Thyroid gland (tissue), 4 donors: ENCODE measurements around the gene CHI3L1.

ENCODE experiments used
- POLR2A ChIP-seq, 2 donors: fragments of 450-650 bp; IDR thresholded peaks; one replicate each; pipeline ENCODE4 v1.6.1; 2017; ENCODE audit warnings: antibody characterized with exemption in 2 of 2, mild to moderate bottlenecking in 2 of 2, moderate library complexity in 1 of 2
- TF ChIP-seq, protein P1 (sequence below), 6 experiments: fragments of 200-600 bp in 3 of 6; fragments of 450-650 bp in 3 of 6; sonication (generic) in 3 of 6; IDR thresholded peaks; one replicate each; pipeline ENCODE4 v1.5.1; 2016 to 2019; ENCODE audit warnings: antibody characterized with exemption in 6 of 6, mild to moderate bottlenecking in 2 of 6, inconsistent platforms in 1 of 6, moderate library complexity in 1 of 6

DNA sequence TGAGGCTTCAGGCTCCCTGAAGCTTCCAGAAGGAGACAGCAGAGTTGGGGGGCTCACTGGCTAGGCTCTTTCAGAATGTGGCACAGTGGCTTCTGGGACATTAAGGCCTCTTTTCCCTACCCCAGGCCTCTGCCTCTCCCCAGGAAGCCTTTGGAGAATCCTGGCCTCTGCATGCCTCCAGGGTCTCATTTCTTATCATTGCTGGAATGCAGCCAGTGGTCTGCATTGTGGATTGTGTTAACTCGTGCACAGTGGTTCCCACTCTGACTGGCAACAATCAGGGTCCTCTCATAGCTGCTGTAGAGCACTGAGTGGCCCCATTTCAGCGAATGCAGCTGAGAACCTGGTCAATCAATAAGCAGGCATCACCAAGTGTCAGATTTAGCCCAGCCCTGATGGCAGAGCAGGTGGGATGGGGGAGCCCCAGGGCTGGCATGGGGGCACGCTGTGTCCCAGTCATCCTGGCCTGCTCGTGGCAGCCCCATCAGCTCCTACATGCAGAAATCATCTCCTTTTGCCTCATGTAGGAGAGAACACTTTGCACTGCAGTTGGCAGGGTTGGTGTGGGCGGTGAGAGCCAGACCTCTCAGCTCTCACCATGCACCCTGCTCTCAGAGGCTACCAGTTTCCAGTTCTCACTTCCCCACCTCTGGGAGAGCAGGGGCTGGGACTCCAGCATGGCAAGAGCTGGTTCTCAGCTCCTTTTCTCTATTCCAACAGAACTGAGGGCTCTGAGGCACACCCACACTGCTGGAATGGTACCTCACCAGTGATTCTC, 45.6 kb downstream of the CHI3L1 start:
- TF ChIP-seq, protein P1, sequence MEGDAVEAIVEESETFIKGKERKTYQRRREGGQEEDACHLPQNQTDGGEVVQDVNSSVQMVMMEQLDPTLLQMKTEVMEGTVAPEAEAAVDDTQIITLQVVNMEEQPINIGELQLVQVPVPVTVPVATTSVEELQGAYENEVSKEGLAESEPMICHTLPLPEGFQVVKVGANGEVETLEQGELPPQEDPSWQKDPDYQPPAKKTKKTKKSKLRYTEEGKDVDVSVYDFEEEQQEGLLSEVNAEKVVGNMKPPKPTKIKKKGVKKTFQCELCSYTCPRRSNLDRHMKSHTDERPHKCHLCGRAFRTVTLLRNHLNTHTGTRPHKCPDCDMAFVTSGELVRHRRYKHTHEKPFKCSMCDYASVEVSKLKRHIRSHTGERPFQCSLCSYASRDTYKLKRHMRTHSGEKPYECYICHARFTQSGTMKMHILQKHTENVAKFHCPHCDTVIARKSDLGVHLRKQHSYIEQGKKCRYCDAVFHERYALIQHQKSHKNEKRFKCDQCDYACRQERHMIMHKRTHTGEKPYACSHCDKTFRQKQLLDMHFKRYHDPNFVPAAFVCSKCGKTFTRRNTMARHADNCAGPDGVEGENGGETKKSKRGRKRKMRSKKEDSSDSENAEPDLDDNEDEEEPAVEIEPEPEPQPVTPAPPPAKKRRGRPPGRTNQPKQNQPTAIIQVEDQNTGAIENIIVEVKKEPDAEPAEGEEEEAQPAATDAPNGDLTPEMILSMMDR (IDR thresholded peaks at IDR 0.05): no peak
- no peak for TF ChIP-seq POLR2A (IDR thresholded peaks at IDR 0.05)
